ENCODE results near the gene JAK2.

The JAK2 gene

GRCh38 chr9:4962085-4962484 lies 23.0 kb upstream of the JAK2 start:
- no peak overlapping the region for H3K4me3 ChIP-seq (ENCODE audit: low read depth, low read length)
- H3K27ac ChIP-seq (ENCODE audit: extremely low read depth, low read depth, low read length) = no peak overlapping the region
- TF ChIP-seq ZNF423 (tag by site-specific recombination; IDR thresholded peaks at IDR 0.05) = no peak
- no peak for TF ChIP-seq ZNF843 (tag by site-specific recombination; IDR thresholded peaks at IDR 0.05)
- no peak for TF ChIP-seq ZNF660 (tag by site-specific recombination; IDR thresholded peaks at IDR 0.05)
- no peak for TF ChIP-seq FEZF1 (tag by site-specific recombination; IDR thresholded peaks at IDR 0.05)
- TF ChIP-seq ZFP69B (tag by site-specific recombination; IDR thresholded peaks at IDR 0.05) = no peak
- TF ChIP-seq ZNF670 (tag by site-specific recombination; IDR thresholded peaks at IDR 0.05; ENCODE audit: low read depth) = no peak
- no peak for TF ChIP-seq ZNF558 (tag by site-specific recombination; IDR thresholded peaks at IDR 0.05)
- TF ChIP-seq ZSCAN4 (tag by site-specific recombination; IDR thresholded peaks at IDR 0.05) = no peak
- no peak for TF ChIP-seq ZBTB11 (tag by site-specific recombination; conservative IDR thresholded peaks at IDR 0.05; ENCODE audit: low read depth)
- no peak for TF ChIP-seq SCRT2 (tag by site-specific recombination; IDR thresholded peaks at IDR 0.05)
- no peak for TF ChIP-seq ZNF76 (tag by site-specific recombination; IDR thresholded peaks at IDR 0.05; ENCODE audit: borderline replicate concordance, low read depth)
- TF ChIP-seq ZNF701 (tag by site-specific recombination; IDR thresholded peaks at IDR 0.05) = no peak
- no peak for TF ChIP-seq ZNF521 (tag by site-specific recombination; IDR thresholded peaks at IDR 0.05)
- TF ChIP-seq OSR2 (tag by site-specific recombination; IDR thresholded peaks at IDR 0.05) = no peak
- TF ChIP-seq KLF10 (tag by site-specific recombination; IDR thresholded peaks at IDR 0.05) = no peak
- no peak for TF ChIP-seq ZBTB49 (tag by site-specific recombination; IDR thresholded peaks at IDR 0.05; ENCODE audit: low read depth)
- TF ChIP-seq KLF9 (tag by site-specific recombination; IDR thresholded peaks at IDR 0.05; ENCODE audit: low read depth) = no peak
- no peak for TF ChIP-seq MEIS1 (CRISPR knock-in tag; IDR thresholded peaks at IDR 0.05; ENCODE audit: borderline replicate concordance)
- H3K36me3 ChIP-seq (ENCODE audit: control insufficient read depth in 2 of 2, insufficient read depth in 1 of 2, low read length in 2 of 2) = no peaks in the 10 kb centered on the region
- H3K9me3 ChIP-seq (ENCODE audit: control insufficient read depth, insufficient read depth, low read depth, low read length) = no peaks in the 10 kb centered on the region
- no peaks in the 10 kb centered on the region for H3K4me1 ChIP-seq (ENCODE audit: control insufficient read depth, insufficient read depth, low read length)
- POLR2A ChIA-PET = no interaction called here
- CTCF ChIA-PET = no interaction called here

- H3K4me1 ChIP-seq (ENCODE audit: control insufficient read depth, insufficient read depth, low read length) = no peaks in the 10 kb centered on the region
- H3K4me3 ChIP-seq (ENCODE audit: low read depth, low read length) = no peak overlapping the region
- no peak overlapping the region for H3K27ac ChIP-seq (ENCODE audit: extremely low read depth, low read depth, low read length)
- POLR2A ChIA-PET = no interaction called here
- no peaks in the 10 kb centered on the region for H3K36me3 ChIP-seq (ENCODE audit: control insufficient read depth in 2 of 2, insufficient read depth in 1 of 2, low read length in 2 of 2)
- no peaks in the 10 kb centered on the region for H3K9me3 ChIP-seq (ENCODE audit: control insufficient read depth, insufficient read depth, low read depth, low read length)
- CTCF ChIA-PET = interaction anchor here (1.1 to 2.0 kb wide), 2 partner anchors 24 to 205 kb away, joined by 3 to 5 read pairs; no protein-coding TSS in a partner anchor
- no peak for TF ChIP-seq ZNF701 (tag by site-specific recombination; IDR thresholded peaks at IDR 0.05)
- TF ChIP-seq ZBTB7A (tag by site-specific recombination; IDR thresholded peaks at IDR 0.05; ENCODE audit: low read depth) = no peak
- TF ChIP-seq KLF8 (tag by site-specific recombination; IDR thresholded peaks at IDR 0.05) = no peak
- no peak for TF ChIP-seq PRDM10 (tag by site-specific recombination; IDR thresholded peaks at IDR 0.05)
- TF ChIP-seq ZFP3 (tag by site-specific recombination; IDR thresholded peaks at IDR 0.05; ENCODE audit: low read depth) = no peak
- TF ChIP-seq ZBTB44 (tag by site-specific recombination; IDR thresholded peaks at IDR 0.05) = no peak
- TF ChIP-seq KLF1 (tag by site-specific recombination; IDR thresholded peaks at IDR 0.05) = no peak
- no peak for TF ChIP-seq IKZF3 (tag by site-specific recombination; IDR thresholded peaks at IDR 0.05)
These were observed 20.5 kb upstream of the JAK2 start for GRCh38 chr9:4964540-4964939.
